ENCODE measurements around the gene PCDHGC5. TPM values are rescaled to one million over a fixed set of nuclear protein-coding genes. Genes with fewer than 3 reads are reported as not detected.
A peak's percentile ranks its signal among the peaks of the same experiment; 100 is the strongest.

PCDHGC5 gene
- total RNA-seq, 1 experiment from 2014 or later: 0.61 TPM

DNA sequence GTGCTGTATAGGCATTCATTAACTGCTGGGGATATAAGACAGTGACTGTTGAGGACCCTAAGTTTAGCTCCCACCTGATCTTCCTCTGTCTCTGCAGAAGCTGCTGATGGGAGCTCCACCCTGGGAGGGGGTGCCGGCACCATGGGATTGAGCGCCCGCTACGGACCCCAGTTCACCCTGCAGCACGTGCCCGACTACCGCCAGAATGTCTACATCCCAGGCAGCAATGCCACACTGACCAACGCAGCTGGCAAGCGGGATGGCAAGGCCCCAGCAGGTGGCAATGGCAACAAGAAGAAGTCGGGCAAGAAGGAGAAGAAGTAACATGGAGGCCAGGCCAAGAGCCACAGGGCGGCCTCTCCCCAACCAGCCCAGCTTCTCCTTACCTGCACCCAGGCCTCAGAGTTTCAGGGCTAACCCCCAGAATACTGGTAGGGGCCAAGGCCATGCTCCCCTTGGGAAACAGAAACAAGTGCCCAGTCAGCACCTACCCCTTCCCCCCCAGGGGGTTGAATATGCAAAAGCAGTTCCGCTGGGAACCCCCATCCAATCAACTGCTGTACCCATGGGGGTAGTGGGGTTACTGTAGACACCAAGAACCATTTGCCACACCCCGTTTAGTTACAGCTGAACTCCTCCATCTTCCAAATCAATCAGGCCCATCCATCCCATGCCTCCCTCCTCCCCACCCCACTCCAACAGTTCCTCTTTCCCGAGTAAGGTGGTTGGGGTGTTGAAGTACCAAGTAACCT is 22.1 kb downstream of the PCDHGC5 start:
- POLR2A ChIA-PET: interaction anchor here (0.7 to 3.5 kb wide), 3 partner anchors 10 to 73 kb away, joined by 3 to 25 read pairs (median 7); no protein-coding TSS in a partner anchor

DNA sequence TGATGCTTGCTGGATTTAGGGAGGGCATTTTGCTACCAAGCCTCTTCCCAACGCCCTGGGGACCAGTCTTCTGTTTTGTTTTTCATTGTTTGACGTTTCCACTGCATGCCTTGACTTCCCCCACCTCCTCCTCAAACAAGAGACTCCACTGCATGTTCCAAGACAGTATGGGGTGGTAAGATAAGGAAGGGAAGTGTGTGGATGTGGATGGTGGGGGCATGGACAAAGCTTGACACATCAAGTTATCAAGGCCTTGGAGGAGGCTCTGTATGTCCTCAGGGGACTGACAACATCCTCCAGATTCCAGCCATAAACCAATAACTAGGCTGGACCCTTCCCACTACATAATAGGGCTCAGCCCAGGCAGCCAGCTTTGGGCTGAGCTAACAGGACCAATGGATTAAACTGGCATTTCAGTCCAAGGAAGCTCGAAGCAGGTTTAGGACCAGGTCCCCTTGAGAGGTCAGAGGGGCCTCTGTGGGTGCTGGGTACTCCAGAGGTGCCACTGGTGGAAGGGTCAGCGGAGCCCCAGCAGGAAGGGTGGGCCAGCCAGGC is 23.0 kb downstream of the PCDHGC5 start:
- intact Hi-C loops (cut with micrococcal nuclease): no loop called here
- no peaks in the 10 kb centered on the region for H3K9me3 Mint-ChIP-seq (ENCODE audit: unreplicated experiment)
- TSS peak; percentile 30 for BruUV-seq (replicated peaks)
- H3K36me3 Mint-ChIP-seq (ENCODE audit: insufficient read depth, unreplicated experiment): peaks cover 48% of the 10 kb centered on the region
- TF ChIP-seq, protein P1, sequence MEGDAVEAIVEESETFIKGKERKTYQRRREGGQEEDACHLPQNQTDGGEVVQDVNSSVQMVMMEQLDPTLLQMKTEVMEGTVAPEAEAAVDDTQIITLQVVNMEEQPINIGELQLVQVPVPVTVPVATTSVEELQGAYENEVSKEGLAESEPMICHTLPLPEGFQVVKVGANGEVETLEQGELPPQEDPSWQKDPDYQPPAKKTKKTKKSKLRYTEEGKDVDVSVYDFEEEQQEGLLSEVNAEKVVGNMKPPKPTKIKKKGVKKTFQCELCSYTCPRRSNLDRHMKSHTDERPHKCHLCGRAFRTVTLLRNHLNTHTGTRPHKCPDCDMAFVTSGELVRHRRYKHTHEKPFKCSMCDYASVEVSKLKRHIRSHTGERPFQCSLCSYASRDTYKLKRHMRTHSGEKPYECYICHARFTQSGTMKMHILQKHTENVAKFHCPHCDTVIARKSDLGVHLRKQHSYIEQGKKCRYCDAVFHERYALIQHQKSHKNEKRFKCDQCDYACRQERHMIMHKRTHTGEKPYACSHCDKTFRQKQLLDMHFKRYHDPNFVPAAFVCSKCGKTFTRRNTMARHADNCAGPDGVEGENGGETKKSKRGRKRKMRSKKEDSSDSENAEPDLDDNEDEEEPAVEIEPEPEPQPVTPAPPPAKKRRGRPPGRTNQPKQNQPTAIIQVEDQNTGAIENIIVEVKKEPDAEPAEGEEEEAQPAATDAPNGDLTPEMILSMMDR (IDR thresholded peaks at IDR 0.05; ENCODE audit: unreplicated experiment): no peak
- no peak overlapping the region for H3K4me3 Mint-ChIP-seq (ENCODE audit: unreplicated experiment)
- no peaks in the 10 kb centered on the region for H3K27me3 Mint-ChIP-seq (ENCODE audit: insufficient read depth, unreplicated experiment)
- CTCF ChIA-PET: interaction anchor here (0.6 to 11.5 kb wide), 25 partner anchors 8 to 786 kb away, joined by 3 to 191 read pairs (median 4); partner anchors contain the start of genes PCDHB14, PCDHGA10, PCDHGB7 and PCDHGC3
- H3K27ac Mint-ChIP-seq (ENCODE audit: low read depth, unreplicated experiment): no peak overlapping the region
- DNase-seq (ENCODE audit: unreplicated experiment): no peak
- H3K4me1 Mint-ChIP-seq (ENCODE audit: insufficient read depth, unreplicated experiment): peaks cover 58% of the 10 kb centered on the region
- POLR2A ChIA-PET: interaction anchor here (0.8 to 2.7 kb wide), 4 partner anchors 9 to 427 kb away, joined by 3 to 10 read pairs (median 6); partner anchors contain the start of gene PCDHB14

More for the DNA sequence above, 22.1 kb downstream of the PCDHGC5 start:
- TF ChIP-seq, protein P1 (IDR thresholded peaks at IDR 0.05; ENCODE audit: unreplicated experiment): no peak
- Mint-ChIP-seq H3K27ac (ENCODE audit: low read depth, unreplicated experiment) (no peak overlapping the region), H3K9me3 (ENCODE audit: unreplicated experiment) (no peaks in the 10 kb centered on the region), H3K27me3 (ENCODE audit: insufficient read depth, unreplicated experiment) (no peaks in the 10 kb centered on the region), H3K36me3 (ENCODE audit: insufficient read depth, unreplicated experiment) (peaks cover 40% of the 10 kb centered on the region), H3K4me1 (ENCODE audit: insufficient read depth, unreplicated experiment) (peaks cover 57% of the 10 kb centered on the region), H3K4me3 (ENCODE audit: unreplicated experiment) (no peak overlapping the region)
- CTCF ChIA-PET: interaction anchor here (0.6 to 11.5 kb wide), 12 partner anchors 11 to 205 kb away, joined by 3 to 191 read pairs (median 5); partner anchors contain the start of genes PCDHGA10, PCDHGA7 and PCDHGC4
- intact Hi-C loops (cut with micrococcal nuclease): no loop called here
- no peak for DNase-seq (ENCODE audit: unreplicated experiment)
- no TSS peak for BruUV-seq (replicated peaks)

DNA sequence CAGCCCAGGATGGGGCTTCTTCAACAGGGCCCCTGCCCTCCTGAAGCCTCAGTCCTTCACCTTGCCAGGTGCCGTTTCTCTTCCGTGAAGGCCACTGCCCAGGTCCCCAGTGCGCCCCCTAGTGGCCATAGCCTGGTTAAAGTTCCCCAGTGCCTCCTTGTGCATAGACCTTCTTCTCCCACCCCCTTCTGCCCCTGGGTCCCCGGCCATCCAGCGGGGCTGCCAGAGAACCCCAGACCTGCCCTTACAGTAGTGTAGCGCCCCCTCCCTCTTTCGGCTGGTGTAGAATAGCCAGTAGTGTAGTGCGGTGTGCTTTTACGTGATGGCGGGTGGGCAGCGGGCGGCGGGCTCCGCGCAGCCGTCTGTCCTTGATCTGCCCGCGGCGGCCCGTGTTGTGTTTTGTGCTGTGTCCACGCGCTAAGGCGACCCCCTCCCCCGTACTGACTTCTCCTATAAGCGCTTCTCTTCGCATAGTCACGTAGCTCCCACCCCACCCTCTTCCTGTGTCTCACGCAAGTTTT is 23.6 kb downstream of the PCDHGC5 start:
- ChIA-PET POLR2A (interaction anchor here (0.6 to 3.5 kb wide), 7 partner anchors 9 to 500 kb away, joined by 3 to 27 read pairs (median 4); partner anchors contain the start of genes PCDHB14, PCDHGA10 and PCDHGC3), CTCF (interaction anchor here (0.6 to 11.5 kb wide), 30 partner anchors 9 to 320 kb away, joined by 3 to 191 read pairs (median 4); partner anchors contain the start of genes PCDHB10, PCDHB14, PCDHGA10 and PCDHGB7)
- peak overlapping the region; percentile 81 for H3K27ac Mint-ChIP-seq (ENCODE audit: low read depth, unreplicated experiment)
- H3K4me3 Mint-ChIP-seq (ENCODE audit: unreplicated experiment): no peak overlapping the region
- H3K4me1 Mint-ChIP-seq (ENCODE audit: insufficient read depth, unreplicated experiment): peaks cover 58% of the 10 kb centered on the region
- peak; percentile 81 for DNase-seq (ENCODE audit: unreplicated experiment)
- no peaks in the 10 kb centered on the region for H3K9me3 Mint-ChIP-seq (ENCODE audit: unreplicated experiment)
- intact Hi-C loops (cut with micrococcal nuclease): no loop called here
- TF ChIP-seq, protein P1 (IDR thresholded peaks at IDR 0.05; ENCODE audit: unreplicated experiment): peak; percentile 98
- H3K27me3 Mint-ChIP-seq (ENCODE audit: insufficient read depth, unreplicated experiment): no peaks in the 10 kb centered on the region
- H3K36me3 Mint-ChIP-seq (ENCODE audit: insufficient read depth, unreplicated experiment): peaks cover 53% of the 10 kb centered on the region
- no TSS peak for BruUV-seq (replicated peaks)
